Astrocyte (in vitro differentiated cells and primary cell): Measurements from ENCODE around the gene C1GALT1.

ENCODE experiments used
- EZH2 ChIP-seq: IDR thresholded peaks from 2 replicates; pipeline ENCODE4 v1.6.1; 2012; ENCODE audit warnings: mild to moderate bottlenecking, low read length, inconsistent platforms; ENCODE audit not compliant: insufficient read depth
- TF ChIP-seq, protein P1 (sequence below): IDR thresholded peaks from 2 replicates; pipeline ENCODE4 v1.5.1; 2011; ENCODE audit warnings: low read depth, mild to moderate bottlenecking, inconsistent platforms, low read length, moderate library complexity; ENCODE audit not compliant: insufficient read depth

DNA sequence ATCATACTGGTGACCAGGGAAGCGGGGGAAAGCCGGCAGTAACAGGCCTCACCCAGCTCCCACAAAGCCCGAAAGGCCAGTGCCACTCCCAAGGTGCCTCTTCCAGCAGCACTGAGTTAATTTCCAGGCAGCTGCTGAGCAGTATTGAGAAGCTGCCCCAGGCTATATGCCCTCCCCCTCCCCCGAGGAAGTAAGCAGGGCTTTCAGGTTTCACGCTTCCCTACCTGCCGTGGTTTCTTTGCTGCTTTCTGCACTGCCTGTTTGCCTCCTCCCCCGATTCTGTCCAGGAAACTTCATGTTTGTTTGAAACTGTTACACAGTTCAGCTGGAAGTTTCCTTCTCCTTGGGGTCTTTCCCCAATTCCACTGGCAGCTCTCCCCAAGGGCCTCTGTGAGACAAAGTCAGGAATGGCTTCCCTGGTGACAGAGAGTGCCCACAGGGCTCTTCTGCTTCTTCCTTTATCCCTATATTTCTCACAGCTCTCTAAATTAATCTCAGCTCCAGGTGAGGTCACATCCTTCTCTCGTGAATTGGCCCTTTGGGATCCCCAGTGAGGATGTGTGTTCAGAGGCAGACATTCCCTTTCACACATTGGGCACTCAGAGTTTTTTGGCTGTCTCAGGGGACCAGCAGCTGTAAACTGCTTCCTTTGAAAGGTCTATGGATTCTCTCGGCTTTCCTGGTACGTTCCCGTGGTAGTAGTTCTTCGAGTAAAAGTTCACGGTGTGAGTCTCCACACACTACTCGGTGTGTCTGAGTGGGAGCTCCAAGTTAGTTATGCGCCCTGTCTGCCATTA, 19.4 kb downstream of the C1GALT1 start:
- TF ChIP-seq, protein P1, sequence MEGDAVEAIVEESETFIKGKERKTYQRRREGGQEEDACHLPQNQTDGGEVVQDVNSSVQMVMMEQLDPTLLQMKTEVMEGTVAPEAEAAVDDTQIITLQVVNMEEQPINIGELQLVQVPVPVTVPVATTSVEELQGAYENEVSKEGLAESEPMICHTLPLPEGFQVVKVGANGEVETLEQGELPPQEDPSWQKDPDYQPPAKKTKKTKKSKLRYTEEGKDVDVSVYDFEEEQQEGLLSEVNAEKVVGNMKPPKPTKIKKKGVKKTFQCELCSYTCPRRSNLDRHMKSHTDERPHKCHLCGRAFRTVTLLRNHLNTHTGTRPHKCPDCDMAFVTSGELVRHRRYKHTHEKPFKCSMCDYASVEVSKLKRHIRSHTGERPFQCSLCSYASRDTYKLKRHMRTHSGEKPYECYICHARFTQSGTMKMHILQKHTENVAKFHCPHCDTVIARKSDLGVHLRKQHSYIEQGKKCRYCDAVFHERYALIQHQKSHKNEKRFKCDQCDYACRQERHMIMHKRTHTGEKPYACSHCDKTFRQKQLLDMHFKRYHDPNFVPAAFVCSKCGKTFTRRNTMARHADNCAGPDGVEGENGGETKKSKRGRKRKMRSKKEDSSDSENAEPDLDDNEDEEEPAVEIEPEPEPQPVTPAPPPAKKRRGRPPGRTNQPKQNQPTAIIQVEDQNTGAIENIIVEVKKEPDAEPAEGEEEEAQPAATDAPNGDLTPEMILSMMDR = no peak
- TF ChIP-seq EZH2 = no peak
